Body of pancreas (tissue), 4 donors: Measurements from ENCODE around the gene REV1.

Source experiments
- POLR2A ChIP-seq, 3 donors: fragments of 450-650 bp; IDR thresholded peaks; one replicate each; pipeline ENCODE4 v1.6.1; 2016; ENCODE audit warnings: antibody characterized with exemption in 3 of 3, mild to moderate bottlenecking in 2 of 3
- TF ChIP-seq, protein P1 (sequence below), 7 experiments: fragments of 450-650 bp in 4 of 7; fragments of 200-600 bp in 3 of 7; sonication (generic) in 3 of 7; IDR thresholded peaks; one replicate each; pipeline ENCODE4 v1.5.1; 2016 to 2019; ENCODE audit warnings: antibody characterized with exemption in 7 of 7

DNA sequence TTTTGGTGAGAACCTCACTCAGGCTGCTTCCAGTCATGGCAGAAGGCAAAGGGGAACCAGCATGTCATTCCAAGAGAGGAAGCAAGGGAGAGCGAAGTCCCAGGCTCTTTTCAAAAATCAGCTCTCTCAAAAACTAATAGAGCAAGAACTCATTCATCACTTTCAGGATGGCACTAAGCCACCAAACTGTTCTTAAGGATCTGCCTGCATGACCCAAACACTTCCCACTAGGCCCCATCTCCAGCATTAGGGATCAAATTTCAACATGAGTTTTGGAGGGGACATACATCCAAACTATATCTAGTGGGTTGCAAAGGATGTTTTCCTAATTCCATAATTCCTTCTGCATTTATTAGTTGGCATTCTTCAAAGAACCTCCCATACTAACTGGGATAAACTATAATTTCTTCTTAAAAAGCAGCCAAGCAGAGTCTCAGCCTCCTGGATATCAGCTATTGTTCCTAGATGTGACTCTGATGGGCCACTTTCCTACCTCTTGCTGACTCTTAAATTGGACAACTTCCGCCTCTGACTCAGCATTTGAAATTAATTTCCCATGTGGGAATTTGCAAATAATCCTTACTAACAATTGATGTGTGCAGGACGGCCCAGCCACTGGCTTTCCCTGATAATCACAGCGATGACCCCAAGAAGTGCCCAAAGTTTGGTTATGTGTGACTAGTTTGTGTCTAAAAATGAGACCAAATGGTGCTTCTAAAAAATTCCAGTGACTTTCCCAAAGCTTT is 5.5 kb upstream of the REV1 start:
- TF ChIP-seq, protein P1, sequence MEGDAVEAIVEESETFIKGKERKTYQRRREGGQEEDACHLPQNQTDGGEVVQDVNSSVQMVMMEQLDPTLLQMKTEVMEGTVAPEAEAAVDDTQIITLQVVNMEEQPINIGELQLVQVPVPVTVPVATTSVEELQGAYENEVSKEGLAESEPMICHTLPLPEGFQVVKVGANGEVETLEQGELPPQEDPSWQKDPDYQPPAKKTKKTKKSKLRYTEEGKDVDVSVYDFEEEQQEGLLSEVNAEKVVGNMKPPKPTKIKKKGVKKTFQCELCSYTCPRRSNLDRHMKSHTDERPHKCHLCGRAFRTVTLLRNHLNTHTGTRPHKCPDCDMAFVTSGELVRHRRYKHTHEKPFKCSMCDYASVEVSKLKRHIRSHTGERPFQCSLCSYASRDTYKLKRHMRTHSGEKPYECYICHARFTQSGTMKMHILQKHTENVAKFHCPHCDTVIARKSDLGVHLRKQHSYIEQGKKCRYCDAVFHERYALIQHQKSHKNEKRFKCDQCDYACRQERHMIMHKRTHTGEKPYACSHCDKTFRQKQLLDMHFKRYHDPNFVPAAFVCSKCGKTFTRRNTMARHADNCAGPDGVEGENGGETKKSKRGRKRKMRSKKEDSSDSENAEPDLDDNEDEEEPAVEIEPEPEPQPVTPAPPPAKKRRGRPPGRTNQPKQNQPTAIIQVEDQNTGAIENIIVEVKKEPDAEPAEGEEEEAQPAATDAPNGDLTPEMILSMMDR (IDR thresholded peaks at IDR 0.05) = no peak
- no peak for TF ChIP-seq POLR2A (IDR thresholded peaks at IDR 0.05)
